K562 (cell line): ENCODE measurements around the gene PRM2. TPM values are rescaled to one million over a fixed set of nuclear protein-coding genes. Genes with fewer than 3 reads are reported as not detected.

Source experiments
- CBX5 ChIP-seq: IDR thresholded peaks from 2 replicates; pipeline ENCODE4 v1.6.1; 2014; ENCODE audit warnings: low read depth, borderline replicate concordance
- CEBPZ ChIP-seq: fragments of 150-350 bp; IDR thresholded peaks from 2 replicates; pipeline ENCODE4 v1.6.1; 2014; ENCODE audit warnings: low read depth, mild to moderate bottlenecking, low read length, borderline replicate concordance
- DDX20 ChIP-seq: fragments of 450-650 bp; IDR thresholded peaks from 2 replicates; pipeline ENCODE4 v1.6.1; 2016; ENCODE audit warnings: missing genetic modification characterization, low read depth, mild to moderate bottlenecking, missing compliant biosample characterization, moderate library complexity
- EP400 ChIP-seq: fragments of 450-650 bp; IDR thresholded peaks from 2 replicates; pipeline ENCODE4 v1.6.1; 2017; ENCODE audit warnings: antibody characterized with exemption, mild to moderate bottlenecking, moderate library complexity
- GABPB1 ChIP-seq: sonication (generic); formaldehyde crosslinking; IDR thresholded peaks from 2 replicates; pipeline ENCODE4 v1.8.0; 2022; ENCODE audit warnings: mild to moderate bottlenecking, missing genetic modification reagents
- IFI16 ChIP-seq: fragments of 250-450 bp; sonication (Bioruptor Pico); IDR thresholded peaks from 2 replicates; pipeline ENCODE4 v2.1.2; 2022; ENCODE audit warnings: mild to moderate bottlenecking, inconsistent platforms
- IRF1 ChIP-seq: sonication (generic); formaldehyde crosslinking; IDR thresholded peaks from 2 replicates; pipeline ENCODE4 v1.8.0; 2022; ENCODE audit warnings: missing genetic modification reagents, mild to moderate bottlenecking, borderline replicate concordance
- MTA3 ChIP-seq: fragments of 450-650 bp; formaldehyde crosslinking; IDR thresholded peaks from 2 replicates; pipeline ENCODE4 v1.6.1; 2017; ENCODE audit warnings: mild to moderate bottlenecking, borderline replicate concordance
- SNRNP70 ChIP-seq: fragments of 200-400 bp; formaldehyde crosslinking; optimal IDR thresholded peaks from 2 replicates; pipeline ENCODE3; 2017; ENCODE audit warnings: low read depth, low read length
- ZBTB40 ChIP-seq, 2 experiments: fragments of 450-650 bp in 1 of 2; sonication (generic) in 1 of 2; formaldehyde crosslinking in 1 of 2; IDR thresholded peaks; 2 replicates each; pipeline versions ENCODE4 v1.7.1 to v1.9.0; 2016 to 2022; ENCODE audit warnings: inconsistent platforms in 1 of 2, mild to moderate bottlenecking in 1 of 2, missing genetic modification reagents in 1 of 2
- ZNF175 ChIP-seq: fragments of 200-800 bp; sonication (Bioruptor generic); IDR thresholded peaks from 2 replicates; pipeline ENCODE4 v1.6.1; 2016; ENCODE audit warnings: low read depth, mild to moderate bottlenecking, missing genetic modification characterization, missing compliant biosample characterization
- ZNF696 ChIP-seq: fragments of 250-450 bp; sonication (Bioruptor Pico); conservative IDR thresholded peaks from 2 replicates; pipeline ENCODE4 v1.4.0; 2020; ENCODE audit warnings: mild to moderate bottlenecking, moderate library complexity
- polyA plus RNA-seq, 8 experiments: library from polyadenylated mRNA; depleted of rRNA in 4 of 8; stranded (reverse) in 5 of 8; unstranded in 3 of 8; fragments of >200 nt; fragmentation: Nextera tagmentation in 2 of 8; fragmentation: Illumina TruSeq in 1 of 8; extraction: Ambion mirVana in 2 of 8; extraction: Trizol in 1 of 8; gene quantifications; 2 replicates each; pipeline versions ENCODE4 v1.2.1 to v1.2.3, GENCODE V29; 2011 to 2014; ENCODE audit warnings: inconsistent platforms in 1 of 8, missing spikeins in 1 of 8
- total RNA-seq, 7 experiments: library from RNA; depleted of rRNA in 6 of 7; stranded (reverse); fragments of >200 nt in 6 of 7; fragmentation: Illumina TruSeq in 2 of 7; extraction: Trizol in 2 of 7; gene quantifications; 2 replicates each; pipeline versions ENCODE4 v1.2.1 to v1.2.3, GENCODE V29; 2011 to 2021; ENCODE audit warnings: low replicate concordance in 1 of 7

Gene PRM2
- total and polyA plus RNA-seq, 9 of the 15 experiments (the other 6 are each of a cell fraction or from before 2014, with no cell fraction given), result not detected

DNA sequence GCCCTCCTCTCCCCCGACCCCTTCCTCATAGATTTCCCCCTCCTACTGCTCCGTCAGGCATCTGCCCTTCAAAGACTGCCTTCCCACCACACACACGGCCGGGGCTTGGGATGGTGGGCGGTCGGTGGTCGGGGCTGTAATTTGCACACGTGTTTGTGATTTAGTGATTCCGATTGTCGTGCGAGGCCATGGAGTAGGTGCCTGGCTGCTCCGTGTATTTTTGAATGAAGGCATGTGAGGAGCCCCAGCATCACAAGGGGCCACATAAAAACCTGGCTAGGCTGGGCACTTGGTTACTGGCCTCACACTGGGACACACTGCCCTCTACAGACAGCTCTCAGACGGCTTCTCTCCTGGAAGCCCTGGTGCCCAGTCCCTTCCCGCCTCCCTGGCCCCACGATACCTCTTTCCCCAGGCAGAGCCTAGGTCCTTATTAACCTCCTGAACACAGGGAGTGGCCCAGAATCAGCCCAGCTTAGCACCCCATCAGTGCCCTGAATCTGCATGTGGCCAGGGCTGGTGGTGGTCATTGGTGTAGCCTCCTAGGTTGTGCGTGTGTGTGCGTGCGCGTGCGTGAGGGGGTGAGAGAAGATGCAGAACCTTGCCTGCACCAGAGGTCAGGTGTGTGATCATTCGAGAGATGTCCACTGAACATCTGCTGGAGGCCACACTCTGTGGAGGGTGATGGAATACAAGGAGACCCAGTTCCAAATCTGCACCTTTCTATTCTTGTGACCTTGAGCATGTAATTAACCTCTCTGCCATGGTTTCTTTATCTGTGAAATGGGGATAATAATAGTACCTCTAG is 18.9 kb downstream of the PRM2 start (continued):
- TF ChIP-seq SNRNP70 (no peak), MTA3 (peak; percentile 56; the same call in 1 of the 2 replicates), CBX5 (no peak), IFI16 (CRISPR knock-in tag) (no peak), DDX20 (tag) (no peak), IRF1 (CRISPR knock-in tag) (no peak), ZNF175 (no peak), CEBPZ (no peak), GABPB1 (CRISPR knock-in tag) (peak; percentile 42; the same call in 1 of the 2 replicates), ZNF696 (CRISPR knock-in tag) (no peak), EP400 (no peak), ZBTB40 (IDR thresholded peaks at IDR 0.05) (no peak), ZBTB40 (CRISPR knock-in tag; IDR thresholded peaks at IDR 0.05) (no peak)
